ENCODE data around the gene SMAD3. TPM values are rescaled to one million over a fixed set of nuclear protein-coding genes. Genes with fewer than 3 reads are reported as not detected.

Gene SMAD3
- total and polyA plus RNA-seq, 2 of the 8 experiments (the other 6 are each of a cell fraction or from before 2014, with no cell fraction given), result 10.1 to 12.4 TPM

GRCh38 chr15:67199391-67199790 lies 134.0 kb downstream of the SMAD3 start:
- no peak overlapping the region for H4K8ac ChIP-seq (ENCODE audit: extremely low read depth, insufficient read depth, low read length)
- no peak overlapping the region for H3K14ac ChIP-seq (ENCODE audit: insufficient read length)
- no peak overlapping the region for H3K4me2 ChIP-seq (ENCODE audit: insufficient read depth in 1 of 2, low read depth in 2 of 2, low read length in 2 of 2)
- H4K91ac ChIP-seq (replicated peaks; ENCODE audit: insufficient read length, low read length), result no peak overlapping the region
- H4K20me1 ChIP-seq (replicated peaks in 1 of 2; ENCODE audit: control insufficient read depth in 1 of 2, insufficient read depth in 2 of 2, low read length in 2 of 2), result no peaks in the 10 kb centered on the region
- H3K18ac ChIP-seq (ENCODE audit: extremely low read depth, low read length), result no peak overlapping the region
- no peaks in the 10 kb centered on the region for H3K27me3 ChIP-seq (replicated peaks in 1 of 4; ENCODE audit: control insufficient read depth in 3 of 4, extremely low read depth in 1 of 4, insufficient read depth in 3 of 4, low read length in 3 of 4)
- no peak overlapping the region for H2BK5ac ChIP-seq (ENCODE audit: low read depth, low read length)
- no peak for DNase-seq (ENCODE audit: low read depth in 1 of 2, low spot score in 2 of 2)
- no peak overlapping the region for H3K4ac ChIP-seq (replicated peaks; ENCODE audit: insufficient read length, low read depth, low read length)
- H3K4me3 ChIP-seq (ENCODE audit: extremely low read depth in 1 of 4, insufficient read depth in 2 of 4, low read depth in 3 of 4, low read length in 4 of 4), result no peak overlapping the region
- H3K79me2 ChIP-seq (ENCODE audit: control insufficient read depth in 1 of 2, insufficient read depth in 2 of 2, low read length in 2 of 2), result no peaks in the 10 kb centered on the region
- H3K4me1 ChIP-seq (replicated peaks in 1 of 4; ENCODE audit: control insufficient read depth in 3 of 4, insufficient read depth in 4 of 4, low read length in 3 of 4), result peaks cover 0 to 3% (median 1%) of the 10 kb centered on the region in 4 experiments; a peak in 2 of 7 replicates
- ChIA-PET POLR2A (ENCODE audit: partially characterized antibody) (no interaction called here), CTCF (ENCODE audit: partially characterized antibody) (interaction anchor here (1.2 to 1.8 kb wide), 3 partner anchors 105 to 277 kb away, joined by 3 to 5 read pairs (median 4); no protein-coding TSS in a partner anchor)
- no peaks in the 10 kb centered on the region for H3K23me2 ChIP-seq (ENCODE audit: low read depth, low read length)
- H3K79me1 ChIP-seq (ENCODE audit: low read depth, low read length), result peaks cover 2% of the 10 kb centered on the region
- no peak for FAIRE-seq
- H2BK12ac ChIP-seq (ENCODE audit: low read depth, low read length), result no peak overlapping the region
- no peak overlapping the region for H3K56ac ChIP-seq (replicated peaks; ENCODE audit: insufficient read length, low read depth, low read length)
- no peak overlapping the region for H2BK120ac ChIP-seq (replicated peaks; ENCODE audit: low read depth, low read length)
- H2BK15ac ChIP-seq (ENCODE audit: low read length), result no peak overlapping the region
- WGBS, 2 experiments (ENCODE audit: extremely low coverage in 1 of 2, insufficient coverage in 1 of 2, insufficient read length in 1 of 2, insufficient replicate concordance in 2 of 2, low coverage in 1 of 2, low lambda C conversion rate in 2 of 2, missing lambda C conversion rate in 1 of 2), result 93% methylated on average over 4 of the region's 4 CpGs; no CpG with 5 or more reads in 1 of the 2 experiments
- H2AK5ac ChIP-seq (ENCODE audit: low read depth, low read length), result no peak overlapping the region
- H2AFZ ChIP-seq (ENCODE audit: low read length), result no peak overlapping the region
- H3K36me3 ChIP-seq (ENCODE audit: control insufficient read depth in 2 of 4, insufficient read depth in 4 of 4, low read length in 3 of 4), result peaks cover 0 to 33% (median 9%) of the 10 kb centered on the region in 4 experiments; a peak in 4 of 8 replicates
- H2BK20ac ChIP-seq (ENCODE audit: low read length), result no peak overlapping the region
- H4K5ac ChIP-seq (ENCODE audit: insufficient read length, low read depth, low read length), result no peak overlapping the region
- no peak overlapping the region for H3K9ac ChIP-seq (replicated peaks in 1 of 4; ENCODE audit: extremely low read depth in 1 of 4, low read depth in 3 of 4, low read length in 3 of 4)
- H3K23ac ChIP-seq (ENCODE audit: insufficient read length), result no peak overlapping the region
- no peak overlapping the region for H3K27ac ChIP-seq (ENCODE audit: low read depth, low read length)
- no peaks in the 10 kb centered on the region for H3K9me3 ChIP-seq (ENCODE audit: insufficient read depth in 2 of 2, low read depth in 1 of 2, low read length in 1 of 2)
- TF ChIP-seq YY1 (IDR thresholded peaks at IDR 0.05; ENCODE audit: low read depth, low read length) (no peak), TAF7 (optimal IDR thresholded peaks at IDR 0.05; ENCODE audit: borderline replicate concordance, low read depth, low read length) (no peak), SIN3A (conservative IDR thresholded peaks at IDR 0.05 in 1 of 2, IDR thresholded peaks at IDR 0.05 in 1 of 2; ENCODE audit: low read depth in 1 of 2, low read length in 2 of 2) (no peak), KDM5A (IDR thresholded peaks at IDR 0.05; ENCODE audit: low read length) (no peak), KDM4A (IDR thresholded peaks at IDR 0.05; ENCODE audit: low read depth, low read length, severe bottlenecking) (no peak), JUND (IDR thresholded peaks at IDR 0.05; ENCODE audit: low read length) (no peak), GTF2F1 (IDR thresholded peaks at IDR 0.05; ENCODE audit: borderline replicate concordance, low read depth, low read length) (no peak), KDM1A (IDR thresholded peaks at IDR 0.05; ENCODE audit: borderline replicate concordance, low read length) (no peak), SUZ12 (IDR thresholded peaks at IDR 0.05; ENCODE audit: low read length) (no peak), HDAC6 (IDR thresholded peaks at IDR 0.05; ENCODE audit: low read depth, low read length) (no peak), RXRA (IDR thresholded peaks at IDR 0.05; ENCODE audit: insufficient read depth, low read depth, low read length) (no peak), CHD2 (IDR thresholded peaks at IDR 0.05; ENCODE audit: low read length) (no peak), CHD1 (IDR thresholded peaks at IDR 0.05; ENCODE audit: low read depth, low read length) (no peak), BCL11A (IDR thresholded peaks at IDR 0.05; ENCODE audit: low read depth in 2 of 2, low read length in 2 of 2) (no peak), GABPA (IDR thresholded peaks at IDR 0.05; ENCODE audit: borderline replicate concordance, insufficient read depth, low read length) (no peak)

All from H1 (cell line).